H1 (cell line): ENCODE measurements around the gene HOGA1. TPM values are rescaled to one million over a fixed set of nuclear protein-coding genes. Genes with fewer than 3 reads are reported as not detected.

Experiments used
- CTCF ChIA-PET: fragments of 300-600 bp; sonication (Branson Sonifier 250); formaldehyde crosslinking; loops from one replicate; lab custom pipeline; 2021; ENCODE audit not compliant: partially characterized antibody; lab: Charles Lee
- POLR2A ChIA-PET: fragments of 300-600 bp; sonication (Branson Sonifier 250); formaldehyde crosslinking; loops from one replicate; lab custom pipeline; 2021; ENCODE audit warnings: inconsistent platforms; ENCODE audit not compliant: partially characterized antibody; lab: Charles Lee
- DNase-seq, 2 experiments: peaks; one replicate each; pipeline versions ENCODE4 v3.0.0 to v3.0.0-alpha.2; 2010 to 2022; ENCODE audit warnings: low spot score in 2 of 2, low read depth in 1 of 2, mixed read lengths in 1 of 2
- FAIRE-seq: peaks from 2 replicates; lab custom pipeline; 2011; peaks lifted over from hg19 to GRCh38; lab: Jason Lieb, UNC
- H2AFZ ChIP-seq: 2 replicates; pipeline ENCODE4 v1.8.1; 2012; ENCODE audit warnings: low read length, inconsistent platforms
- H2AK5ac ChIP-seq: 2 replicates; pipeline ENCODE4 v1.6.1; 2013; ENCODE audit warnings: low read depth, low read length
- H2BK120ac ChIP-seq: replicated peaks from 2 replicates; pipeline ENCODE3; 2013; ENCODE audit warnings: low read depth, low read length, inconsistent platforms
- H2BK12ac ChIP-seq: 2 replicates; pipeline ENCODE4 v1.6.1; 2013; ENCODE audit warnings: low read depth, low read length
- H2BK15ac ChIP-seq: 2 replicates; pipeline ENCODE4 v1.6.1; 2013; ENCODE audit warnings: low read length
- H2BK20ac ChIP-seq: 2 replicates; pipeline ENCODE4 v1.6.1; 2013; ENCODE audit warnings: low read length
- H2BK5ac ChIP-seq: 2 replicates; pipeline ENCODE4 v1.6.1; 2013; ENCODE audit warnings: low read depth, low read length
- H3K14ac ChIP-seq: 2 replicates; pipeline ENCODE4 v1.6.1; 2013; ENCODE audit warnings: inconsistent platforms; ENCODE audit not compliant: insufficient read length
- H3K18ac ChIP-seq: 2 replicates; pipeline ENCODE4 v1.6.1; 2013; ENCODE audit warnings: low read length; ENCODE audit errors: extremely low read depth
- H3K23ac ChIP-seq: 2 replicates; pipeline ENCODE4 v1.6.1; 2013; ENCODE audit warnings: inconsistent platforms; ENCODE audit not compliant: insufficient read length
- H3K23me2 ChIP-seq: 2 replicates; pipeline ENCODE4 v1.6.1; 2013; ENCODE audit warnings: low read depth, low read length
- H3K27ac ChIP-seq: 2 replicates; pipeline ENCODE4 v1.6.1; 2011; ENCODE audit warnings: low read depth, low read length, inconsistent platforms
- H3K27me3 ChIP-seq, 4 experiments: replicated peaks in 1 of 4; 1 replicate in 1 of 4; 2 replicates in 3 of 4; pipeline versions ENCODE4 v1.6.1 to v1.8.1; 2011 to 2013; ENCODE audit warnings: low read length in 3 of 4, mild to moderate bottlenecking in 3 of 4, inconsistent platforms in 2 of 4, mixed read lengths in 2 of 4, moderate library complexity in 1 of 4; ENCODE audit not compliant: control insufficient read depth in 3 of 4, insufficient read depth in 3 of 4; ENCODE audit errors: extremely low read depth in 1 of 4
- H3K36me3 ChIP-seq, 4 experiments: 2 replicates each; pipeline versions ENCODE4 v1.6.1 to v1.8.1; 2011 to 2013; ENCODE audit warnings: mild to moderate bottlenecking in 4 of 4, low read length in 3 of 4, moderate library complexity in 2 of 4, control low read depth in 1 of 4, inconsistent platforms in 1 of 4; ENCODE audit not compliant: insufficient read depth in 4 of 4, control insufficient read depth in 2 of 4
- H3K4ac ChIP-seq: replicated peaks from 2 replicates; pipeline ENCODE3; 2013; ENCODE audit warnings: low read length, low read depth, mixed read lengths, inconsistent platforms; ENCODE audit not compliant: insufficient read length
- H3K4me1 ChIP-seq, 4 experiments: replicated peaks in 1 of 4; 1 replicate in 1 of 4; 2 replicates in 3 of 4; pipeline versions ENCODE4 v1.6.1 to v1.8.1; 2011 to 2013; ENCODE audit warnings: low read length in 3 of 4, inconsistent platforms in 2 of 4, mixed read lengths in 1 of 4; ENCODE audit not compliant: insufficient read depth in 4 of 4, control insufficient read depth in 3 of 4
- H3K4me2 ChIP-seq, 2 experiments: 2 replicates each; pipeline versions ENCODE4 v1.6.1 to v1.8.1; 2011 to 2013; ENCODE audit warnings: low read depth in 2 of 2, low read length in 2 of 2, control low read depth in 1 of 2, inconsistent platforms in 1 of 2, mild to moderate bottlenecking in 1 of 2; ENCODE audit not compliant: insufficient read depth in 1 of 2
- H3K4me3 ChIP-seq, 4 experiments: fragments of 200-600, 300-600 bp in 1 of 4; sonication (generic), shearing (Covaris generic), sonication (Bioruptor Twin) in 1 of 4; 2 replicates each; pipeline versions ENCODE4 v1.5.1 to v1.8.1; 2011 to 2016; ENCODE audit warnings: low read length in 4 of 4, low read depth in 3 of 4, control low read depth in 2 of 4, inconsistent platforms in 2 of 4, mild to moderate bottlenecking in 2 of 4, mixed read lengths in 1 of 4, moderate library complexity in 1 of 4; ENCODE audit not compliant: insufficient read depth in 2 of 4; ENCODE audit errors: extremely low read depth in 1 of 4
- H3K56ac ChIP-seq: replicated peaks from 2 replicates; pipeline ENCODE3; 2013; ENCODE audit warnings: low read depth, mild to moderate bottlenecking, mixed read lengths, low read length, inconsistent platforms; ENCODE audit not compliant: insufficient read length
- H3K79me1 ChIP-seq: 2 replicates; pipeline ENCODE4 v1.6.1; 2013; ENCODE audit warnings: low read depth, low read length, control low read depth
- H3K79me2 ChIP-seq, 2 experiments: 2 replicates each; pipeline versions ENCODE4 v1.6.1 to v1.8.1; 2012 to 2013; ENCODE audit warnings: low read length in 2 of 2, mild to moderate bottlenecking in 2 of 2, inconsistent platforms in 1 of 2; ENCODE audit not compliant: insufficient read depth in 2 of 2, control insufficient read depth in 1 of 2
- H3K9ac ChIP-seq, 4 experiments: replicated peaks in 1 of 4; 1 replicate in 1 of 4; 2 replicates in 3 of 4; pipeline versions ENCODE4 v1.6.1 to v1.8.1; 2011 to 2013; ENCODE audit warnings: low read depth in 3 of 4, low read length in 3 of 4, control low read depth in 2 of 4, mild to moderate bottlenecking in 2 of 4, moderate library complexity in 2 of 4, inconsistent platforms in 1 of 4; ENCODE audit errors: extremely low read depth in 1 of 4
- H3K9me3 ChIP-seq, 2 experiments: 2 replicates each; pipeline versions ENCODE4 v1.6.1 to v1.8.1; 2012 to 2013; ENCODE audit warnings: mild to moderate bottlenecking in 2 of 2, moderate library complexity in 2 of 2, control low read depth in 1 of 2, inconsistent platforms in 1 of 2, low read depth in 1 of 2, low read length in 1 of 2, mixed read lengths in 1 of 2; ENCODE audit not compliant: insufficient read depth in 2 of 2
- H4K20me1 ChIP-seq, 2 experiments: replicated peaks in 1 of 2; 2 replicates each; pipeline versions ENCODE3 to v1.8.1; 2011 to 2013; ENCODE audit warnings: inconsistent platforms in 2 of 2, low read length in 2 of 2, mild to moderate bottlenecking in 1 of 2; ENCODE audit not compliant: insufficient read depth in 2 of 2, control insufficient read depth in 1 of 2
- H4K5ac ChIP-seq: 2 replicates; pipeline ENCODE4 v1.6.1; 2013; ENCODE audit warnings: low read length, low read depth, mixed read lengths, inconsistent platforms; ENCODE audit not compliant: insufficient read length
- H4K8ac ChIP-seq: 2 replicates; pipeline ENCODE4 v1.8.0; 2013; ENCODE audit warnings: mild to moderate bottlenecking, moderate library complexity, low read length, inconsistent platforms; ENCODE audit not compliant: insufficient read depth; ENCODE audit errors: extremely low read depth
- H4K91ac ChIP-seq: replicated peaks from 2 replicates; pipeline ENCODE3; 2013; ENCODE audit warnings: low read length, mixed read lengths, inconsistent platforms; ENCODE audit not compliant: insufficient read length
- JUN ChIP-seq: IDR thresholded peaks from 2 replicates; pipeline ENCODE4 v1.6.1; 2011; ENCODE audit warnings: low read depth, mild to moderate bottlenecking, improper control_type of control experiment, low read length
- POU5F1 ChIP-seq: IDR thresholded peaks from 2 replicates; pipeline ENCODE4 v1.6.1; 2011; ENCODE audit warnings: low read depth, mild to moderate bottlenecking, low read length, moderate library complexity
- SP2 ChIP-seq: IDR thresholded peaks from 2 replicates; pipeline ENCODE4 v1.6.1; 2012; ENCODE audit warnings: mild to moderate bottlenecking, low read length, inconsistent platforms
- SP4 ChIP-seq: IDR thresholded peaks from 2 replicates; pipeline ENCODE4 v1.6.1; 2012; ENCODE audit warnings: low read length, inconsistent platforms
- SUZ12 ChIP-seq: fragments of 200-600 bp; sonication (generic); IDR thresholded peaks from 2 replicates; pipeline ENCODE4 v1.6.1; 2012; ENCODE audit warnings: mild to moderate bottlenecking, inconsistent platforms, low read length, moderate library complexity, mixed read lengths
- WGBS, 2 experiments: shearing (Covaris generic) in 1 of 2; methylation state at CpG; one replicate each; pipeline versions ENCODE4 v1.1.6 to v1.1.7; 2013 to 2015; ENCODE audit warnings: low lambda C conversion rate in 2 of 2, mixed read lengths in 2 of 2, inconsistent platforms in 1 of 2, low coverage in 1 of 2, missing lambda C conversion rate in 1 of 2; ENCODE audit not compliant: insufficient replicate concordance in 2 of 2, insufficient coverage in 1 of 2, insufficient read length in 1 of 2; ENCODE audit errors: extremely low coverage in 1 of 2, missing lambda C conversion rate in 1 of 2; 5-methylcytosine and 5-hydroxymethylcytosine counted together
- polyA plus RNA-seq, 7 experiments: library from polyadenylated mRNA; depleted of rRNA in 3 of 7; stranded (reverse) in 5 of 7; unstranded in 2 of 7; fragments of >200 nt in 5 of 7; fragments of 200-250 nt in 2 of 7; gene quantifications; 1 replicate in 5 of 7; 2 replicates in 1 of 7; 4 replicates in 1 of 7; pipeline versions ENCODE4 v1.2.1 to v1.2.3, GENCODE V29; 2011 to 2013; ENCODE audit warnings: missing spikeins in 2 of 7, mixed read lengths in 2 of 7
- total RNA-seq: library from RNA; stranded (reverse); fragmentation: NEBNext Ultra II Directional; extraction: Animal tissue kit (Norgen Biotek cat#: 25700); gene quantifications from 2 replicates; pipeline ENCODE4 v1.2.1, GENCODE V29; 2021

The HOGA1 gene
- total and polyA plus RNA-seq, 2 of the 8 experiments (the other 6 are each of a cell fraction or from before 2014, with no cell fraction given): 0.28 to 1.00 TPM

DNA sequence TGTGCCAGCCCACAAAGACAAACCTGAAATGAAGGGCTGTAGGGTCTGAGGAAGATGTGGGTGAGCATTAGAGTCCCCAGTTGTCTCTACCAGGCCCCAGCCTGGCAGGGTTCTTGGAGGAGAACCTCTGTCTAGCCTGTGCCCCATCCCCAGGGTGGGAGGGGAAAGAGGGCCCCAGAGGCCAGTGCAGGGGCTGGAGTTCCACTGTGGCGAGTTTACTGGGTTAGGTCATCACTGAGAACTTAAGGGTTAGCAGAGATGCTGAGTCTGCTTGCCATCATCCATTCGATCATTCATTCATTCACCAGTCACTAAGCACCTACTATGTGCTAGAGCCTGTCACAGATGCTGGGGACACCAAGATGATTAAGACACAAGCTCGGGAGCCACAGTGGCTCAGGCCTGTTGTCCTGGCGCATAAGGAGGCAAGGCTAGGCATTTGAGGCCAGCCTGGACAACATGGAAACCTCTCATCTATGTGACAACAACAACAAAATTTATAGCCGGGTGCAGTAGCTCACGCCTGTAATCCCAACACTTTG is 9.0 kb upstream of the HOGA1 start:
- Histone ChIP-seq H3K18ac (no peak overlapping the region), H3K4me3 (no peak overlapping the region), H3K9ac (no peak overlapping the region), H3K4me2 (peak overlapping the region; percentile 1 to 15; a peak in 1 of 4 replicates), H3K14ac (no peak overlapping the region), H4K20me1 (peaks cover 0 to under 1% of the 10 kb centered on the region in 2 experiments), H3K79me2 (no peaks in the 10 kb centered on the region), H3K4me1 (peaks cover 2 to 6% (median 4%) of the 10 kb centered on the region in 4 experiments; a peak in 3 of 7 replicates), H2AK5ac (no peak overlapping the region), H4K8ac (no peak overlapping the region), H3K9me3 (no peaks in the 10 kb centered on the region), H3K79me1 (no peaks in the 10 kb centered on the region), H3K27ac (no peak overlapping the region), H4K91ac (no peak overlapping the region), H2BK15ac (no peak overlapping the region; the same call in 1 of the 2 replicates), H4K5ac (no peak overlapping the region), H3K23ac (no peak overlapping the region), H2BK120ac (no peak overlapping the region), H2BK5ac (no peak overlapping the region), H3K23me2 (no peaks in the 10 kb centered on the region), H3K36me3 (peaks cover 0 to 4% (median under 1%) of the 10 kb centered on the region in 4 experiments; a peak in 4 of 8 replicates), H2BK12ac (no peak overlapping the region), H3K27me3 (no peaks in the 10 kb centered on the region; a peak in 1 of 7 replicates), H2AFZ (no peak overlapping the region), H3K56ac (no peak overlapping the region), H3K4ac (no peak overlapping the region), H2BK20ac (no peak overlapping the region)
- 92% methylated on average over 6 of the region's 6 CpGs; no CpG with 5 or more reads in 1 of the 2 experiments for WGBS, 2 experiments
- CTCF ChIA-PET: interaction anchor here (0.7 to 12.9 kb wide), 11 partner anchors 8 to 109 kb away, joined by 3 to 169 read pairs (median 7); partner anchors contain the start of genes C10orf62 and HOGA1
- POLR2A ChIA-PET: interaction anchor here (0.7 to 2.2 kb wide), 5 partner anchors 9 to 66 kb away, joined by 3 to 6 read pairs (median 3); partner anchors contain the start of gene HOGA1
- FAIRE-seq (no peak), DNase-seq (no peak)
- no peak for TF ChIP-seq SP4
- no peak for TF ChIP-seq POU5F1
- no peak for TF ChIP-seq SUZ12
- TF ChIP-seq JUN: no peak
- no peak for TF ChIP-seq SP2
